Activated CD4-positive, alpha-beta memory T cell treated with anti-CD3 and anti-CD28 coated beads, Interleukin-2, amount 10 ng/mL, durations not matched to agents 7 days and 5 days (primary cell): ENCODE data around the gene TMEM181. TPM values are rescaled to one million over a fixed set of nuclear protein-coding genes. Genes with fewer than 3 reads are reported as not detected.

ENCODE experiments used
- CTCF ChIA-PET: fragments of 350-600 bp; sonication (Branson Sonifier 250); formaldehyde crosslinking; loops from one replicate; lab custom pipeline; 2021; ENCODE audit warnings: antibody characterized with exemption, inconsistent platforms; lab: Charles Lee
- POLR2A ChIA-PET: fragments of 350-600 bp; sonication (Branson Sonifier 250); formaldehyde crosslinking; loops from one replicate; lab custom pipeline; 2021; ENCODE audit warnings: antibody characterized with exemption; lab: Charles Lee
- DNase-seq: peaks from one replicate; pipeline ENCODE4 v3.0.0-alpha.2; 2020
- H3K27ac Mint-ChIP-seq: one replicate; pipeline ENCODE4 v1.8.0; 2021; ENCODE audit warnings: mild to moderate bottlenecking, mixed read lengths
- H3K27me3 Mint-ChIP-seq: one replicate; pipeline ENCODE4 v1.8.0; 2021; ENCODE audit warnings: mixed read lengths
- H3K36me3 Mint-ChIP-seq: one replicate; pipeline ENCODE4 v1.8.0; 2021; ENCODE audit warnings: low read depth, mixed read lengths
- H3K4me1 Mint-ChIP-seq: one replicate; pipeline ENCODE4 v1.8.0; 2021; ENCODE audit warnings: mixed read lengths
- H3K4me3 Mint-ChIP-seq: one replicate; pipeline ENCODE4 v1.8.0; 2021; ENCODE audit warnings: mild to moderate bottlenecking, mixed read lengths
- H3K9me3 Mint-ChIP-seq: one replicate; pipeline ENCODE4 v1.8.0; 2021; ENCODE audit warnings: mixed read lengths
- total RNA-seq, 2 experiments: library from RNA; stranded (reverse); gene quantifications; one replicate each; pipeline ENCODE4 v1.2.3, GENCODE V29; 2021

TMEM181 gene
- total RNA-seq, 2 experiments from 2014 or later = 20.2 to 20.5 TPM

DNA sequence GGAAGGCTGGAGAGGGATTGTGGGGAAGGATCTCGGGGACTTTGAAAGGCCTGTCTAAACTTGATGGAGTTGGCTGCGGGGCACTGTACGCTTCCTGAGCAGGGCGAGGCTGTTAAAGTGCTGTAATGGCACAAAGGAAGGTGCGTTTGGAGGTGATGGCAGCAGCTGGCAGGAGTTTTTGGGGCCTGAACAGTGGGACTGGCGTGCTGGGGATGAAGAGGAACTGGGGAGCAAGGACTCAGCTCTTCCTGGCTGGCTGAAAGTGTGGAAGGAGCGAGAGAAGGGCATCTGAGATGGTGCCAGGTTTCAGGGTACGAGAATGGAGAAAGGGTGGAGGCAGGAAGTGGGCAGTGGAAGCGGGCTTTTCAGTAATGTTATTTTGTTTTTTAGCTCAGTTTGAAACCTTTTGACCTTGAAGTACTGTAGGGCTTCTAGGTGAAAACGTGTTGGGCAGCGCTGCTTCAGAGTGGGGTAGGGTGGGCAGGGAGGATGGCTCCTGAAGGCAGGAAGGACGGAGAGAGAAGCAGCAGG is 8.0 kb downstream of the TMEM181 start:
- no peaks in the 10 kb centered on the region for H3K27me3 Mint-ChIP-seq
- H3K36me3 Mint-ChIP-seq = peaks cover 61% of the 10 kb centered on the region
- ChIA-PET CTCF (interaction anchor here (0.5 to 2.3 kb wide), 9 partner anchors 10 to 542 kb away, joined by 3 to 10 read pairs (median 4); partner anchors contain the start of gene DYNLT1), POLR2A (interaction anchor here (0.8 to 3.0 kb wide), 12 partner anchors 9 to 361 kb away, joined by 3 to 35 read pairs (median 4); partner anchors contain the start of genes DYNLT1, SYTL3 and TMEM181)
- H3K9me3 Mint-ChIP-seq = no peaks in the 10 kb centered on the region
- peaks cover 87% of the 10 kb centered on the region for H3K4me1 Mint-ChIP-seq
- peak; percentile 49 for DNase-seq
- H3K4me3 Mint-ChIP-seq = peak overlapping the region; percentile 67
- peak overlapping the region; percentile 94 for H3K27ac Mint-ChIP-seq

DNA sequence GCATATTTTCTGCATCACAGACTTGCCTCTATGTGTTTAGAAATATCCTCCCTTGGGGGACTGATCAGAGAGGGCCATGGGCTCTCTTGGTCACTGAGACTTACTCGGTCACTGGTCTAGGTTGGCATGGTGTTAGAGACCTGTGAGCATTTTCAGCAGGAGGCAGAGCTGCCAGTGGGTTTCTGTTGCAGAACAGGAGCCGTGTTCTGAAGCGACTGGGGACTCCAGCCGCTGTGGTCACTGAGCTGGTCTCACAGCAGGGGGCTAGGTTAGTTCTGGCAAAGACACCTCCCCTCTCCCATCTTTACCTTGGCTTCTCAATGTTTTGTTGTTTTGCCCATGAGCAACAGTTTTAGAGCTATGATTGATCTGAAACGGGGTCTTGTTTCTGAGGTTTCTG is 8.7 kb downstream of the TMEM181 start:
- no peaks in the 10 kb centered on the region for H3K27me3 Mint-ChIP-seq
- H3K27ac Mint-ChIP-seq = peak overlapping the region; percentile 94
- H3K36me3 Mint-ChIP-seq = peaks cover 66% of the 10 kb centered on the region
- CTCF ChIA-PET = interaction anchor here (0.8 to 2.3 kb wide), 8 partner anchors 9 to 543 kb away, joined by 3 to 10 read pairs (median 5); partner anchors contain the start of gene DYNLT1
- peaks cover 89% of the 10 kb centered on the region for H3K4me1 Mint-ChIP-seq
- peak overlapping the region; percentile 67 for H3K4me3 Mint-ChIP-seq
- no peak for DNase-seq
- POLR2A ChIA-PET = interaction anchor here (0.8 to 3.0 kb wide), 6 partner anchors 10 to 76 kb away, joined by 3 to 35 read pairs (median 6); partner anchors contain the start of genes DYNLT1 and TMEM181
- H3K9me3 Mint-ChIP-seq = no peaks in the 10 kb centered on the region

DNA sequence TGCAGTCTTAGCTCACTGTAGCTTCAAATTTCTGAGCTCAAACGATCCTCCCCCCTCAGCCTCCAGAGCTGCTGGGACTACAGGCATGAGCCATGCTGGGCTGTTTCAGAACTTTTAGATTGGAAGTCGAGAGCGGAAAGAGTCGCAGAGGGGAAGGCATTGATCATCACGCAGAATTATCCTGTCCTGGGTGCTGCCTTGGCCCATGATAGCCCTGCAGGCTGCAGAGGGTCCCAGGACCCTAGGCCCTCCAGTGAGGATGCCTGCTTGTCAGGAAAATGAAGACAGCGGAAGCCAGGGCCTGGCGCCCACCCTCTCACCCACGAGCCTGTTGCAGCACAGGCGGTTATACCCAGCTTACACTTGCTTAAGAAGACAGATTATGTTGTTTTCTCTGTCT is 9.1 kb downstream of the TMEM181 start:
- Mint-ChIP-seq H3K9me3 (no peaks in the 10 kb centered on the region), H3K36me3 (peaks cover 64% of the 10 kb centered on the region), H3K4me3 (no peak overlapping the region), H3K27ac (peak overlapping the region; percentile 94), H3K27me3 (no peaks in the 10 kb centered on the region), H3K4me1 (peaks cover 88% of the 10 kb centered on the region)
- ChIA-PET POLR2A (interaction anchor here (2.4 to 3.0 kb wide), 2 partner anchors 11 to 75 kb away, joined by 27 to 35 read pairs; partner anchors contain the start of genes DYNLT1 and TMEM181), CTCF (interaction anchor here (0.9 to 2.3 kb wide), 4 partner anchors 10 to 355 kb away, joined by 3 to 10 read pairs (median 6); no protein-coding TSS in a partner anchor)
- no peak for DNase-seq

DNA sequence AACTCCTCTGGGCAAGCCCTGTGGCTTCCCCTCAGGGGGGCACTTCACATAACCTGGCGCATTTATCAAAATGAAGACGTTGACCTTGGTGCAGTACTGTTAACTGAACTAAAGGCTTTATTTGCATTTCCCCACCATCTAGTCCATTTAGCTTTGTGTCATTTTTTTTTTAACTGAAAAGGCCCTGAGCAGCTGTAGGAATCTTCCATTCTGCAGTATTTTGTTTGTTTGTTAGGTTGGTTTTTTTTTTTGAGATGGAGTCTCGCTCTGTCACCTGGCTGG is 10.7 kb downstream of the TMEM181 start:
- peaks cover 86% of the 10 kb centered on the region for H3K4me1 Mint-ChIP-seq
- POLR2A ChIA-PET = no interaction called here
- H3K9me3 Mint-ChIP-seq = no peaks in the 10 kb centered on the region
- no peak overlapping the region for H3K4me3 Mint-ChIP-seq
- H3K27ac Mint-ChIP-seq = peak overlapping the region; percentile 55
- H3K36me3 Mint-ChIP-seq = peaks cover 70% of the 10 kb centered on the region
- DNase-seq = no peak
- CTCF ChIA-PET = no interaction called here
- no peaks in the 10 kb centered on the region for H3K27me3 Mint-ChIP-seq

DNA sequence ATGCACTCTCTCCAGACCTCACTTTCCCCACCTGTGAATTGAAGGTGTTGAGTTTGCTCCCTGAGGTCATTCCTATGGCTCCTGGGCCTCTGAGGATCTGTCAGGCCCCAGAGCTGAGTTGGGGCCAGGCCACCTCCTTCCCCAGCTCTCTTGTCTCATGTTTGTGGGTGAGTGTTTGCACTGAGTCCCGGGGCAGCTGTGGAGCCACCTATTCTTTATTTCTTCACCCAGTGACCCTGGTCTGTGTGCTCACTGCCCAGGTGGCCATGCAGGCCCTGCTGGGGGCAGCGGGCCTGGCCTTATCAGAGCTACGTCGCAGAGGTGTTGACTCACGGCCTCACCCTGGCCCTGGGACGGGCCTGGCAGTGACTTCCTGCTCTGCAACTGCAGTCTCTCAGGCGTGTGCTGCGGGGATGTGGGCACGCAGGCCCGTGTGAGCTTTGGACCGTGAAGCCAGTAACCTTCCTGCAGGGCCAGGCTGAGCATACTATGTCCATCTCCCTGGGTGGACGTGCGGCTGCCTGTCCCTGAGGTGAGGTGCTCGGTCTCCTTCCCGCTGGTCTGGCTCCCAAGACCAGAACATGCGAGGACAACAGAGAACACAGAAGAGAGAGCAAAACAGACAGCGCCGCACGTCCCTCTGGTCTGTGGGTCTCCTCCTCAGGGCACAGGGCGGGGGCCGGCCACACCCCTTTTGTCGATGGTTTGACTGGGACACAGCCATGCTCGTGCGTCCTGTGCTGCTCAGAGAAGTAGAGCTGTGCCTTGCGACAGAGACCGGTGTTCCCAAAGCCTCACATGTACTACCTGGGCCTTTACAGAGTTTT is 12.1 kb downstream of the TMEM181 start:
- Mint-ChIP-seq H3K9me3 (no peaks in the 10 kb centered on the region), H3K36me3 (peaks cover 68% of the 10 kb centered on the region), H3K4me1 (peaks cover 84% of the 10 kb centered on the region), H3K27me3 (no peaks in the 10 kb centered on the region), H3K27ac (peak overlapping the region; percentile 67), H3K4me3 (no peak overlapping the region)
- DNase-seq = peak; percentile 26
- CTCF ChIA-PET = no interaction called here
- POLR2A ChIA-PET = no interaction called here

DNA sequence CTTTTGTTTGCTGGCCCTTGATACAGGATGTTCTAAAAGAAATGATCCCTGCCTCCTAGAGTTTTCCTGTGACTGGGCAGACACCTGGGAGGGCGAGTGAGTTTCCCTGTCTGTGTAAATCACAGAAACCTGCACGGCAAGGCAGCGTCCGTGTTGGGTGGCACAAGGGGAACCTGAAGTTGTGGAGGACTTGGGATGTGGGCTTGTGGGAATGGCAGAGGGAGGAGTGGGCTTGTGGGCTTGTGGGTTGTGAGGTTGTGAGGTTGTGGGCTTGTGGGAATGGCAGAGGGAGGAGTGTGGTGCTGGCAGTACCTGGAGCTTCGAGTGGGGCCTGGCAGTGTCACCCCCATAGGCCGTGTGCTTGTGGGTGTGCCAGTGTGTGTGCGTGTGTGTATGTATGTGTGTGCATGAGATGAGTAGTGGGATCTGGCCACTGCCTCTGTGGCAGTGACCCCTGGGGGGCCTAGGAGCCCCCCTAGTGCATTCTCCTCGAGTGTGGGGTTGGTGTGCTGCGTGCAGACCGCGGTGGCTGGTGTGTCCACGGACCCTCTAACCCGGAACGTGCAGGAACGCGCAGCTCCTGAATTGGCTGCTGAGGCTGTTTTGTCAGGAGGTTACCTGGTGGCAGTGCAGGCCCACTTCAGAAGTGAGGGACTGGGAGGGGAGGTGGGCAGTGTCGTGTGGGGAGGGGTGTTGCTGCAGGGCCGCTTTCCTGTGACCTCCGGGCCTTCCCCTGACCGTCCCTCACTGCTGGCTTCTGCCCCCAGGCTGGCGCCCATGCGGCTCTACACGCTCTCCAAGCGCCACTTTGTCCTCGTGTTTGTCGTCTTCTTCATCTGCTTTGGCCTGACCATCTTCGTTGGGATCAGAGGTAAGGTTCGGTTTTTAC is 13.0 kb downstream of the TMEM181 start:
- no peak for DNase-seq
- H3K27me3 Mint-ChIP-seq = no peaks in the 10 kb centered on the region
- H3K4me1 Mint-ChIP-seq = peaks cover 84% of the 10 kb centered on the region
- no peak overlapping the region for H3K4me3 Mint-ChIP-seq
- H3K36me3 Mint-ChIP-seq = peaks cover 69% of the 10 kb centered on the region
- no peaks in the 10 kb centered on the region for H3K9me3 Mint-ChIP-seq
- ChIA-PET POLR2A (no interaction called here), CTCF (no interaction called here)
- no peak overlapping the region for H3K27ac Mint-ChIP-seq

DNA sequence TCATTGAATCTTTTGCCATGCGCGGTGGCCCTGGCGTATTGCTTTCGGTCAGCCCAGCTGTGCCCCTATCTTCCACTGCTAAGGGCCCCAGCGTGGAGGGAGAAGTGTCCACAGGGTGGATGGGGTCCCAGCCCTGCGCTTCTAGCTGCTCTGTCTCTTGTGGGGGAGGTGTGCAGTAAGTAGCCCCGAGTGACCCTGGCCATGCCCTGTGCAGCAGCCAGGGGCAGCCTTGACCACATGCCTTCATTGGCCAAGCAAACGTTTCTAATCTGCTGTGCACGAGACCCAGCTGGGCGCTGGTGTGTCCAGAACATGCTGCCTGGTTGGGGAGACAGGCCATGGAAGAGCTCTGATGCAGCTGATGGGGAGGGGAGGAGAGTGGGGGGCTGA is 13.6 kb downstream of the TMEM181 start:
- H3K9me3 Mint-ChIP-seq = no peaks in the 10 kb centered on the region
- no peak overlapping the region for H3K4me3 Mint-ChIP-seq
- POLR2A ChIA-PET = interaction anchor here (1.0 kb wide), 2 partner anchors 10 to 14 kb away, joined by 3 read pairs; partner anchors contain the start of gene TMEM181
- H3K27me3 Mint-ChIP-seq = no peaks in the 10 kb centered on the region
- H3K36me3 Mint-ChIP-seq = peaks cover 74% of the 10 kb centered on the region
- H3K27ac Mint-ChIP-seq = no peak overlapping the region
- CTCF ChIA-PET = no interaction called here
- DNase-seq = no peak
- peaks cover 80% of the 10 kb centered on the region for H3K4me1 Mint-ChIP-seq

DNA sequence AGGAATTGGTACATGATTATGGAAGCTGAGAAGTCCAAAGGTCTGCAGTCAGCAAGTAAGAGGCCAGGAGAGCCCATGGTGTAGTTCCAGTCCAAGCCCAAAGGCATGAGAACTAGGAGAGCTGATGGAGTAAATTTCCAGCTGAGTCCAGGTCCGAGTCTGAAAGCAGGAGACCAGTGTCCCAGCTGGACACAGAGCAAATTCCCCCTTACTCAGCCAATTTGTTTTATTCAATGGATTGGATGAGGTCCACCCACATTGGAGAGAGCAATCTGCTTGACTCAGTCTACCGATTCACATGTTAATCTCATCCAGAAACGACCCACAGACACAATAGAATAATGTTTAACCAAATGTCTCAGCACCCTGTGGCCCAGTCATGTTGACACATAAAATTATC is 14.9 kb downstream of the TMEM181 start:
- Mint-ChIP-seq H3K36me3 (peaks cover 71% of the 10 kb centered on the region), H3K27me3 (no peaks in the 10 kb centered on the region), H3K9me3 (no peaks in the 10 kb centered on the region), H3K4me1 (peaks cover 72% of the 10 kb centered on the region), H3K27ac (no peak overlapping the region), H3K4me3 (no peak overlapping the region)
- CTCF ChIA-PET = interaction anchor here (0.6 kb wide), 1 partner anchor 200 kb away, joined by 3 read pairs; no protein-coding TSS in a partner anchor
- POLR2A ChIA-PET = interaction anchor here (1.0 kb wide), 2 partner anchors 11 to 15 kb away, joined by 3 read pairs; partner anchors contain the start of gene TMEM181
- DNase-seq = no peak

DNA sequence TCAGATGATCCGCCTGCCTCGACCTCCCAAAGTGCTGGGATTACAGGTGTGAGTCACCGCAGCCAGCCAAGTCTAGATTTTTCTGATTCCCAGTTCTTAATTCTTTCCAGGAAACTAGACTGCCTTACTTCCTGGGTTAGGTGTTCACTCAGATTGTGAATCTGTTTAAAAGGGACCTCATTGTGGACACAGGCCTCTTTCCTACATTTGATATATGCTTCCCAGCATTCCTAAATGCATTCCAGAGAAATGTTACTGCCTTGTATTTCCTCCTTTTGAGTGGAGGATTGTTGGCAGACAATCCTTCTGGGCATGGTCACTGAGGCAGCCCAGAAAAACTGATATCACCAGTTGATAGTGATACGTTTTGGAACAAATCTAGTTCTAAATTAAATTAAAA is 15.7 kb downstream of the TMEM181 start:
- Mint-ChIP-seq H3K27ac (peak overlapping the region; percentile 21), H3K36me3 (peaks cover 73% of the 10 kb centered on the region), H3K27me3 (no peaks in the 10 kb centered on the region), H3K4me3 (no peak overlapping the region), H3K9me3 (no peaks in the 10 kb centered on the region), H3K4me1 (peaks cover 68% of the 10 kb centered on the region)
- ChIA-PET POLR2A (no interaction called here), CTCF (no interaction called here)
- DNase-seq = no peak

DNA sequence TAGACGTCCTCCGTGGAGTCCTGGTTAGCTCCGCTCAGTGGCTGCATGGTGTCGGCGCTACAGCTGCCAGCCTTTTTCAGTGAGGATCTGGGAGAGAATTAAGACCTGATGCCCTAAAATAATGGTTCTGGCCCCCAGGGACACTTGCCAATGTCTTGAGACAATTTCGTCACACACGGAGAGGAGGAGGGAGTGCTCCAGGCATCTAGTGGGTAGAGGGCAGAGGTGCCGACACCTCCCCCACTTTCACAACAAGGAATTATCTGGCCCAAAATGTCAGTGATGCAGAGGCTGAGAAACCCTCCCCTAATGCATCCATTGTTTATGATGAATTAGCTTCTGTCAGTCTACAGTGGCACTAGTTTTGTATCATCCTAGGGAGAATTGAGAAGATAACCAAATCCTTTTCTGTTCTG is 24.4 kb downstream of the TMEM181 start:
- no peak for DNase-seq
- CTCF ChIA-PET = interaction anchor here (0.7 to 1.6 kb wide), 2 partner anchors 21 to 363 kb away, joined by 3 to 6 read pairs; no protein-coding TSS in a partner anchor
- POLR2A ChIA-PET = interaction anchor here (1.1 kb wide), 1 partner anchor 26 kb away, joined by 3 read pairs; no protein-coding TSS in a partner anchor

DNA sequence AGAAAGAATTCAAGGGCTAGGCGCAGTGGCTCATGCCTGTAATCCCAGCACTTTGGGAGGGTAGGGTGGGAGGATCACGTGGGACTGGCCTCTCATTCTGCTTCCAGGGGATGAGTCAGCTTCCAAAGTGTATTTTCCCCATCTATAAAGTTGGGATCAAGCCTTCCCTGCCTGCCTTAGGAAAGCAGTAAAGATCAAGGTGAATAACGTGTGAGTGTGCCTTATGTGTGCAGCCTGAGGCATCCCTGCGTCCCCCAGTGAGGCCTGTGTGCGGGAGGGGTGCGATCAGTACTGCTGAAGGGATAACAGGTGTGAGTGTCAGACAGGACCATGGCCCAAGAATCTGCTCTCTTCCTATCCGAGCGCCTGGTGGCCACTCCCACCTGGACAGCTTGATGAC is 26.8 kb downstream of the TMEM181 start:
- H3K27ac Mint-ChIP-seq = no peak overlapping the region
- H3K4me1 Mint-ChIP-seq = peaks cover 1% of the 10 kb centered on the region
- peaks cover 86% of the 10 kb centered on the region for H3K36me3 Mint-ChIP-seq
- DNase-seq = no peak
- POLR2A ChIA-PET = no interaction called here
- H3K9me3 Mint-ChIP-seq = no peaks in the 10 kb centered on the region
- H3K27me3 Mint-ChIP-seq = no peaks in the 10 kb centered on the region
- CTCF ChIA-PET = no interaction called here
- no peak overlapping the region for H3K4me3 Mint-ChIP-seq

More for the DNA sequence above, 24.4 kb downstream of the TMEM181 start:
- Mint-ChIP-seq H3K9me3 (no peaks in the 10 kb centered on the region), H3K4me1 (peaks cover 4% of the 10 kb centered on the region), H3K4me3 (no peak overlapping the region), H3K36me3 (peaks cover 75% of the 10 kb centered on the region), H3K27me3 (no peaks in the 10 kb centered on the region), H3K27ac (no peak overlapping the region)

DNA sequence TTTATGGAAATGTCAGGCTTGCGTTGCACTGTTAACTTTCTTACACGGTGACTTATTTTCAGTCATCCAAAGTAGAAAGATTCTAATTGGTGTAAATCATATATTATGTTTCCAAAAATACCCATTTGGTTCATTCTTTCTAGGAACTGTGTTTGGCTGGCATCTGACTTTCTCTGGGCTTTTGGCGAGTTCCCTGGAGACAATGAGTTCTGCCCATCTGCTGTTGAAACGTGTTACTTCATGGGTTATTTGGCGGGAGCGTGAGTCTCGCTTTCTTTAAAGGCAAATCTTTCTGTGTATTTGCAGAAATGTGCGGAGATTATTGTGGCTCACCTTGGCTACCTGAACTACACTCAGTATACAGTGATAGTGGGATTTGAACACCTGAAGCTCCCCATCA is 29.5 kb downstream of the TMEM181 start:
- POLR2A ChIA-PET = interaction anchor here (1.8 kb wide), 1 partner anchor 22 kb away, joined by 4 read pairs; no protein-coding TSS in a partner anchor
- no peaks in the 10 kb centered on the region for H3K4me1 Mint-ChIP-seq
- no peak overlapping the region for H3K4me3 Mint-ChIP-seq
- H3K9me3 Mint-ChIP-seq = no peaks in the 10 kb centered on the region
- DNase-seq = no peak
- peaks cover 88% of the 10 kb centered on the region for H3K36me3 Mint-ChIP-seq
- CTCF ChIA-PET = interaction anchor here (1.3 to 1.5 kb wide), 2 partner anchors 369 to 375 kb away, joined by 3 to 8 read pairs; no protein-coding TSS in a partner anchor
- H3K27me3 Mint-ChIP-seq = no peaks in the 10 kb centered on the region
- no peak overlapping the region for H3K27ac Mint-ChIP-seq
